ENCODE data around the gene SETD3. TPM values are rescaled to one million over a fixed set of nuclear protein-coding genes. Genes with fewer than 3 reads are reported as not detected.

SETD3 gene
- total and polyA plus RNA-seq, 2 experiments from 2014 or later = 60.1 to 67.5 TPM

DNA sequence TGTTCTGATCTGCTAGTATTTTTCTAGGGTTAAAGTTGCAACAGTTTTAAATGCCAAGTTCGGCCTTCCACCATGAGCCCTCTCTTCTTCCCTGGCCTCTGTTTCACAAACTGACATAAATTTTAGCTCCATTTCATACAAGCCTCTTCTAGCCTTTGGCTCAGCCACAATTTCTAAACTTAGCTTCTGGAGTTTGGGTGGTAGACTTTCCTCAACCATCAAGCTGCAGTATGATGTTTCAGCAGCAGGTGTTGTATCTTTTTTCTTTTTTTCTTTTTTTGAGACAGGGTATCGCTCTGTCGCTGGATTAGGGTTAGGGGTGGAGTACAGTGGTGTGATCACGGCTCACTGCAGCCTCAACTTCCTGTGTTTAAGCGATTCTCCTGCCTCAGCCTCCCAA, 29.4 kb downstream of the SETD3 start:
- peaks cover 22% of the 10 kb centered on the region for H3K36me3 ChIP-seq
- H3K4me3 ChIP-seq = no peak overlapping the region
- TF ChIP-seq, protein P1, sequence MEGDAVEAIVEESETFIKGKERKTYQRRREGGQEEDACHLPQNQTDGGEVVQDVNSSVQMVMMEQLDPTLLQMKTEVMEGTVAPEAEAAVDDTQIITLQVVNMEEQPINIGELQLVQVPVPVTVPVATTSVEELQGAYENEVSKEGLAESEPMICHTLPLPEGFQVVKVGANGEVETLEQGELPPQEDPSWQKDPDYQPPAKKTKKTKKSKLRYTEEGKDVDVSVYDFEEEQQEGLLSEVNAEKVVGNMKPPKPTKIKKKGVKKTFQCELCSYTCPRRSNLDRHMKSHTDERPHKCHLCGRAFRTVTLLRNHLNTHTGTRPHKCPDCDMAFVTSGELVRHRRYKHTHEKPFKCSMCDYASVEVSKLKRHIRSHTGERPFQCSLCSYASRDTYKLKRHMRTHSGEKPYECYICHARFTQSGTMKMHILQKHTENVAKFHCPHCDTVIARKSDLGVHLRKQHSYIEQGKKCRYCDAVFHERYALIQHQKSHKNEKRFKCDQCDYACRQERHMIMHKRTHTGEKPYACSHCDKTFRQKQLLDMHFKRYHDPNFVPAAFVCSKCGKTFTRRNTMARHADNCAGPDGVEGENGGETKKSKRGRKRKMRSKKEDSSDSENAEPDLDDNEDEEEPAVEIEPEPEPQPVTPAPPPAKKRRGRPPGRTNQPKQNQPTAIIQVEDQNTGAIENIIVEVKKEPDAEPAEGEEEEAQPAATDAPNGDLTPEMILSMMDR (IDR thresholded peaks at IDR 0.05; ENCODE audit: low read depth, low read length) = no peak
- DNase-seq (ENCODE audit: low read depth in 1 of 2, low spot score in 1 of 2) = no peak
- H3K27ac ChIP-seq = no peak overlapping the region
- no peaks in the 10 kb centered on the region for H3K27me3 ChIP-seq
- no peaks in the 10 kb centered on the region for H3K9me3 ChIP-seq (ENCODE audit: low read depth)
- no peaks in the 10 kb centered on the region for H3K4me1 ChIP-seq (ENCODE audit: low read depth)

DNA sequence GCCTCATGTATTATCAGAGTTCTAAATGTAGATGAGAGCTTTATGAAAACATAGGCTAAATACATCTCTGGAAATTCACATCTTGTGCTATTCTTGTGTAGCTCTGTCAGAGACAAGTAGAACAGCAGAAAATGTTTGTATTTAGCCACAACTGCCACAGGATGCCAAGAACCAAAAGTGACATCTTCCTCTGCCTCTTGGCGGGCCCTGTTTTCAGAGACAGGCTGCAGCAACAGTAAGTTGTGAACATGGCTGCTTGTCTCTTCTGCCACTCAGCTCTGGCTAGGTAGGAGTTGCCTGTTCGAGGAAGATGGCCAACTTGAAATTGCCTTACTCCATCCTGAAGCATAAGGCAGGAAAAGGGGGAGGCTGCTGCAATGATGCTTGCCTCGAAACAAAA, 30.4 kb downstream of the SETD3 start:
- TF ChIP-seq, protein P1 (IDR thresholded peaks at IDR 0.05; ENCODE audit: low read depth, low read length) = no peak
- no peaks in the 10 kb centered on the region for H3K27me3 ChIP-seq
- no peak overlapping the region for H3K27ac ChIP-seq
- H3K36me3 ChIP-seq = peaks cover 17% of the 10 kb centered on the region
- H3K4me1 ChIP-seq (ENCODE audit: low read depth) = no peaks in the 10 kb centered on the region
- DNase-seq (ENCODE audit: low read depth in 1 of 2, low spot score in 1 of 2) = no peak
- no peak overlapping the region for H3K4me3 ChIP-seq
- no peaks in the 10 kb centered on the region for H3K9me3 ChIP-seq (ENCODE audit: low read depth)

DNA sequence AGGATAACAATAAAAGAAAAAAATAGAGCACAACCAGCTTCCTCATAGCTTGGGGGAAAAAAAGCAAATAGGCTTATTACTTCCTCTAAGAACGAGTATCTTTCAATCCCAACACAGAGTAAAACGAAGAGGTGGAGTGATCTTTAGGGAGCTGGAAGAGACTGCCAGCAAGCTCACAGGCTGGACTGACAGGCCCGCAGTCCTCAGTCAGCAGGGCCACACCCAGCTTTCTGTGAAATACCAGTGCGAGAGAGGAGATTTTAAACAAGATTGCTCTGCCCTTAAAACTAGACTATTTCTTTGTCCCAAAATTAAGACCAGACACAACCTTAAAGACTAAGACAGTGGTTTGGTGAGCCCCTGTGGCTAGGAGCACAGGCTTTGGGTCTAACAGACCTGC, 32.9 kb downstream of the SETD3 start:
- Histone ChIP-seq H3K9me3 (ENCODE audit: low read depth) (no peaks in the 10 kb centered on the region), H3K27me3 (no peaks in the 10 kb centered on the region), H3K4me3 (no peak overlapping the region), H3K27ac (no peak overlapping the region), H3K4me1 (ENCODE audit: low read depth) (no peaks in the 10 kb centered on the region), H3K36me3 (peaks cover 14% of the 10 kb centered on the region)
- no peak for DNase-seq (ENCODE audit: low read depth in 1 of 2, low spot score in 1 of 2)
- TF ChIP-seq, protein P1 (IDR thresholded peaks at IDR 0.05; ENCODE audit: low read depth, low read length) = no peak

DNA sequence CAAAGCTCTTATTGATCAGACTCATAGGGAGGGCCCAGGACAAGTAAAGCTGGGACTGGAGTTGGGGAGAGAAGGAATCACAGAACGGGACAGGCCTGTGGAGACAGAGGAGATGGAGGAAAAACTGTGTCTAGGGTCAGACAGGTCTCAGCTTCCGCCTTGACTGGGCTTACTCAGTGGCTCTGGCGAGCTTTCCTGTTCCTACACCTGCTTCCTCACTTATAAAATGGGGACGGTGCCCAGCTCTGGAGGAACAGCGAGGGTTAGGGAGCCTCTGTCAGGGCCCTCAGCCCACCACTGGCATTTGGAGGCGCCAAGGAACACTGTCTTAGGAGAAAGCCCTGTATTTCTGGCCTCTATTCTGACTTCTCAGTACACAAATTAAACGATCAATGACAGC, 34.7 kb downstream of the SETD3 start:
- no peaks in the 10 kb centered on the region for H3K4me1 ChIP-seq (ENCODE audit: low read depth)
- DNase-seq (ENCODE audit: low read depth in 1 of 2, low spot score in 1 of 2) = no peak
- peaks cover 14% of the 10 kb centered on the region for H3K36me3 ChIP-seq
- no peak overlapping the region for H3K27ac ChIP-seq
- H3K27me3 ChIP-seq = no peaks in the 10 kb centered on the region
- H3K4me3 ChIP-seq = no peak overlapping the region
- TF ChIP-seq, protein P1 (IDR thresholded peaks at IDR 0.05; ENCODE audit: low read depth, low read length) = no peak
- no peaks in the 10 kb centered on the region for H3K9me3 ChIP-seq (ENCODE audit: low read depth)

DNA sequence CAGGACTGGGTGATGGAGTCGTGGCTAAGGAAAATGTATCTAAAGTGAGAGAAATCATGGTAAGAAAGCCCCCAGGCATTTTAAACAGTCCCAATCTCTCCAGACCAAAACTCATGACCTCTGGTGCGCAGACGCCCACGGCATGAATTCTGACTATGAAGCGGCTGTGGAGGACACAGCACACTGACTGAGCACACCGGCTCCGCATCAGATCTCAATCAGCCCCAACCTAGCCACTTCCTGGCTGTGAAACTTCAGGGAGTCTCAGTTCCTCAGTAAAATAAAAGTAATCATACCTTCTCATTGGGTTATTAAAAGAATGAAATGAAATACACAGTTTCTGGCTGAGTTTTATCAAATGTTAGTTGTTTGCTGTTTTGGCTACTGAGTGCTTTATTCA, 38.7 kb downstream of the SETD3 start:
- Histone ChIP-seq H3K27me3 (no peaks in the 10 kb centered on the region), H3K4me3 (no peak overlapping the region), H3K9me3 (ENCODE audit: low read depth) (no peaks in the 10 kb centered on the region), H3K27ac (peak overlapping the region; percentile 15), H3K4me1 (ENCODE audit: low read depth) (no peaks in the 10 kb centered on the region), H3K36me3 (no peaks in the 10 kb centered on the region)
- TF ChIP-seq, protein P1 (IDR thresholded peaks at IDR 0.05; ENCODE audit: low read depth, low read length) = no peak
- DNase-seq (ENCODE audit: low read depth in 1 of 2, low spot score in 1 of 2) = no peak

Data from cardiac muscle cell (in vitro differentiated cells and primary cell).